Hepatocyte (in vitro differentiated cells): ENCODE data around the gene MUC4.

Source experiments
- EZH2phosphoT487 ChIP-seq: fragments of 200-600 bp; sonication (generic); IDR thresholded peaks from one replicate; pipeline ENCODE4 v1.6.1; 2018; ENCODE audit warnings: antibody characterized with exemption, mild to moderate bottlenecking, low read depth, moderate library complexity; ENCODE audit not compliant: unreplicated experiment, severe bottlenecking
- TF ChIP-seq, protein P1 (sequence below): fragments of 200-600 bp; sonication (generic); IDR thresholded peaks from 2 replicates; pipeline ENCODE4 v1.5.1; 2016; ENCODE audit warnings: antibody characterized with exemption, mild to moderate bottlenecking; ENCODE audit not compliant: poor library complexity

DNA sequence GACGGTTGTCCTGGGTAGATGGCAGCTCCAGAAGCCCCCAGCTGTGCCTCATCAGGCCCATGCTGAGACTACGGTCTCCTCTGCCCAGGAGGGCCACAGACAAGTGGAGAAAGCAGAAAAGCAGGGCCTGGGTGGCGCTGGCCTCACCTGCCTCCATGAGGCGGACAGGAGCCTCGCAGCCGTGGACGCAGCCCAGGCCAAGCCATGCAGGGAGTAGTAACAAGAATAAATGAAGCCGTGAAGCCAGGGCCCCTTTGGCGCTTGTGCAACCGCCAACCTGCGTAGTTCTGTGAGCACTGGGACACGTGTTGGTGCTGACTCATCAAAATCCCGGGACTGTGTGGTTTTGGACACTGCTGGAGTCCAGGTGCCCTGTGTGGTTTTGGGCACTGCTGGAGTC lies 12.3 kb upstream of the MUC4 start:
- TF ChIP-seq, protein P1, sequence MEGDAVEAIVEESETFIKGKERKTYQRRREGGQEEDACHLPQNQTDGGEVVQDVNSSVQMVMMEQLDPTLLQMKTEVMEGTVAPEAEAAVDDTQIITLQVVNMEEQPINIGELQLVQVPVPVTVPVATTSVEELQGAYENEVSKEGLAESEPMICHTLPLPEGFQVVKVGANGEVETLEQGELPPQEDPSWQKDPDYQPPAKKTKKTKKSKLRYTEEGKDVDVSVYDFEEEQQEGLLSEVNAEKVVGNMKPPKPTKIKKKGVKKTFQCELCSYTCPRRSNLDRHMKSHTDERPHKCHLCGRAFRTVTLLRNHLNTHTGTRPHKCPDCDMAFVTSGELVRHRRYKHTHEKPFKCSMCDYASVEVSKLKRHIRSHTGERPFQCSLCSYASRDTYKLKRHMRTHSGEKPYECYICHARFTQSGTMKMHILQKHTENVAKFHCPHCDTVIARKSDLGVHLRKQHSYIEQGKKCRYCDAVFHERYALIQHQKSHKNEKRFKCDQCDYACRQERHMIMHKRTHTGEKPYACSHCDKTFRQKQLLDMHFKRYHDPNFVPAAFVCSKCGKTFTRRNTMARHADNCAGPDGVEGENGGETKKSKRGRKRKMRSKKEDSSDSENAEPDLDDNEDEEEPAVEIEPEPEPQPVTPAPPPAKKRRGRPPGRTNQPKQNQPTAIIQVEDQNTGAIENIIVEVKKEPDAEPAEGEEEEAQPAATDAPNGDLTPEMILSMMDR = no peak
- TF ChIP-seq EZH2phosphoT487 = no peak
